Right lobe of liver (tissue), 4 donors: ENCODE data around the gene APCDD1L.

Experiments used
- CTCF ChIP-seq, 4 donors: fragments of 200-600 bp in 3 of 4; fragments of 450-650 bp in 1 of 4; IDR thresholded peaks; one replicate each; pipeline versions ENCODE4 v1.5.1 to v1.8.0; 2016 to 2022; ENCODE audit warnings: antibody characterized with exemption in 4 of 4, mild to moderate bottlenecking in 2 of 4
- POLR2A ChIP-seq: fragments of 450-650 bp; IDR thresholded peaks from one replicate; pipeline ENCODE4 v1.6.1; 2017; ENCODE audit warnings: antibody characterized with exemption, mild to moderate bottlenecking
- donor health status: DM: no; HTN: no; CAD: no.
- donor health status: DM: no; HTN: no; CAD: no.
- donor health status: DM: no; HTN: yes; CAD: no.

DNA sequence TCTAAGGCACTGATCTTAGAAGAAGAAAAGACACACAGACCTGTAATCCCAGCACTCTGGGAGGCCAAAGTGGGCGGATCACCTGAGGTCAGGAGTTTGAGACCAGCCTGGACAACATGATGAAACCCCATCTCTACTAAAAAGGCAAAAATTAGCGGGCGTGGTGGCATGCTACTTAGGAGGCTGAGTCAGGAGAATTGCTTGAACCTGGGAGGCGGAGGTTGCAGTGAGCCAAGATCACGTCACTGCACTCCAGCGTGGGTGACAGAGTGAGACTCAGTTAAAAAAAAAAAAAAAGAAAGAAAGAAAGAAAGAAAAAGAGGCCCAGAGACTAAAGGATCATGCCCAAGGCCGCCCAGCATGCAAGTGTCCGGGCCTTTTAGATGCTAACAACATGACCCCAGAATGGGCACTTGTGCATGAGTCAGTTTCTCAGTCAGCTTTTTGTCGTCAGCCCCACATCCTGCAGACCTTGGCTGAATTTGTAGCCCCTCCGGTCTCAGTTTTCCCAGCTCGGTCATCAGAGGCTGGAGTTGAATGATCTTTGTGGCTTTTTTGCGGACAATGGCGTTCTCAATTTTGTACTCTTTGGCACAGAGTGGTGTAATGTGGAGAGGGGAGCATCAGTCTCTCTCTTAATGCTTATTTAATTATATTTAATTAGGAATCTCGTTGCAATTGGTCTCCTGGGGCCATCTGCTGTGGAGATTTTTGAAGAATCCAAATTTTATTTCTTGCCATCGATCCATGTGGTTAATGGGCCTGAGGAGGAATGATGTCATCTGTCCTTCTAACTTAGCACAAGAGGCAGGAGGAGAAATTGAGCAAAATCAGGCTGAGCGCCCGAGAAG lies 30.6 kb upstream of the APCDD1L start:
- TF ChIP-seq CTCF (IDR thresholded peaks at IDR 0.05), result no peak
- TF ChIP-seq POLR2A, result no peak
